Kidney epithelial cell (primary cell): ENCODE results near the gene OLIG1. TPM values are rescaled to one million over a fixed set of nuclear protein-coding genes. Genes with fewer than 3 reads are reported as not detected.

ENCODE experiments used
- DNase-seq: peaks from one replicate; pipeline ENCODE4 v3.0.0-alpha.2; 2010; ENCODE audit warnings: low read depth
- H3K27me3 ChIP-seq: 2 replicates; pipeline ENCODE4 v1.6.0; 2011; ENCODE audit warnings: low read length; ENCODE audit not compliant: control insufficient read depth, insufficient read depth
- H3K36me3 ChIP-seq: 2 replicates; pipeline ENCODE4 v1.5.1; 2011; ENCODE audit warnings: low read length; ENCODE audit not compliant: control insufficient read depth, insufficient read depth
- H3K4me3 ChIP-seq: 2 replicates; pipeline ENCODE4 v1.5.1; 2011; ENCODE audit warnings: low read depth, mild to moderate bottlenecking, control low read depth, low read length
- total RNA-seq: library from RNA; depleted of rRNA; stranded (reverse); fragments of >200 nt; gene quantifications from 2 replicates; pipeline ENCODE4 v1.2.3, GENCODE V29; 2015
- TF ChIP-seq, protein P1 (sequence below): IDR thresholded peaks from 2 replicates; pipeline ENCODE4 v1.5.1; 2011; ENCODE audit warnings: mild to moderate bottlenecking, moderate library complexity, low read length, control low read depth, inconsistent platforms; ENCODE audit not compliant: insufficient read depth, poor library complexity, severe bottlenecking

The OLIG1 gene
- total RNA-seq, 1 donor from 2014 or later = not detected

DNA sequence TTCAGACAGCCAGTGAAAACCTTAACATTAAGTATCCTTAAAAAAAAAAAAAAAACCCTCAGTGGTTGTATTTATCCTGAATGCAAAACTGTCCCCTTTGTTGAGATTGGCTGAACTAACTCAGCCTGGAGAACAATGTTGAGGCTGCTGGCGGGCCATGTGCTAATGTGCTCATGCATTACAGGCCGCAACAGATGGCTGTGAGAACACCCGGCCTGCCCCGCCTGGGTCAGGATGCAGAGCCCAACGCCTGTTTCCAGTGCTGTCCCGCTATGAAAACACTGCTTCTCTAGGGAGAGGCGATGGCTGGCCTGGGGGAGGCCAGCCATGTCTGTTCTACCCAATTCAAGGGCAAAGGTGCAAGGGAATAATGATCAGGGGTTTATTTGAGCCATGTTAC lies 30.4 kb upstream of the OLIG1 start:
- Histone ChIP-seq H3K36me3 (no peaks in the 10 kb centered on the region), H3K4me3 (no peak overlapping the region), H3K27me3 (peaks cover 12% of the 10 kb centered on the region)
- DNase-seq = no peak
- TF ChIP-seq, protein P1, sequence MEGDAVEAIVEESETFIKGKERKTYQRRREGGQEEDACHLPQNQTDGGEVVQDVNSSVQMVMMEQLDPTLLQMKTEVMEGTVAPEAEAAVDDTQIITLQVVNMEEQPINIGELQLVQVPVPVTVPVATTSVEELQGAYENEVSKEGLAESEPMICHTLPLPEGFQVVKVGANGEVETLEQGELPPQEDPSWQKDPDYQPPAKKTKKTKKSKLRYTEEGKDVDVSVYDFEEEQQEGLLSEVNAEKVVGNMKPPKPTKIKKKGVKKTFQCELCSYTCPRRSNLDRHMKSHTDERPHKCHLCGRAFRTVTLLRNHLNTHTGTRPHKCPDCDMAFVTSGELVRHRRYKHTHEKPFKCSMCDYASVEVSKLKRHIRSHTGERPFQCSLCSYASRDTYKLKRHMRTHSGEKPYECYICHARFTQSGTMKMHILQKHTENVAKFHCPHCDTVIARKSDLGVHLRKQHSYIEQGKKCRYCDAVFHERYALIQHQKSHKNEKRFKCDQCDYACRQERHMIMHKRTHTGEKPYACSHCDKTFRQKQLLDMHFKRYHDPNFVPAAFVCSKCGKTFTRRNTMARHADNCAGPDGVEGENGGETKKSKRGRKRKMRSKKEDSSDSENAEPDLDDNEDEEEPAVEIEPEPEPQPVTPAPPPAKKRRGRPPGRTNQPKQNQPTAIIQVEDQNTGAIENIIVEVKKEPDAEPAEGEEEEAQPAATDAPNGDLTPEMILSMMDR = no peak

DNA sequence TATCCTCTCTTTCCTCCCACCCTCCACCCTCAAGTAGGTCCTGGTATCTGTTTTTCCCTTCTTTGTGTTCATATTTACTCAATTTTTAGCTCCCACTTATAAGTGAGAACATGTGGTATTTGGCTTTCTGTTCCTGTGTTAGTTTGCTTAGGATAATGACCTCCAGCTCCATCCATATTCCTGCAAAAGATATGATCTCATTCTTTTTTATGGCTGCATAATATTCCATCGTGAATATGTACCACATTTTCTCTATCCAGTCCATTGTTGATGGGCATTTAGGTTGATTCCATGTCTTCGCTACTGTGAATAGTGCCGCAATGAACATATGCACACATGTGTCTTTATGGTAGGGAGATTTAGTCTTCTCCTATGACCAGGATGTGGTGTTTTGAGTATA lies 29.7 kb upstream of the OLIG1 start:
- TF ChIP-seq, protein P1 = no peak
- Histone ChIP-seq H3K4me3 (no peak overlapping the region), H3K36me3 (no peaks in the 10 kb centered on the region), H3K27me3 (peaks cover 5% of the 10 kb centered on the region)
- no peak for DNase-seq

DNA sequence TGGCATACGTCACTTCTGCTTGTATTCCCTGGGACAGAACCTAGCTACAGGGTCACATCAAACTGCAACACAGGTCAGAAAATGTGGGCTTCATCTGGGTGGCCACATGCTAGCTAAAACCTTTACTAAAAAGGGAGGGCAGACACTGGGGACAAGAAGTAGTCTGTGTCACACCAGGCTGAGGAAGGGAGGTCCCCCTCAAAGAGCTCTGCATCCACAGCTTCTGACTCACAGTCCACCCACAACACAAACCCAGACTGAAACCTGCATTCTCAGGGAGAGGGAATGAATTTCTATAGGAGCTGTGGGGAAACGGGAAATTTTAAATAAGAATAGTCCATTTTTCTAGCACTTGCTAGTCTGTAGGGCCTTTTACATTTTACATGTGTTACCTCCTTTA lies 28.0 kb upstream of the OLIG1 start:
- no peak for DNase-seq
- TF ChIP-seq, protein P1 = no peak
- no peak overlapping the region for H3K4me3 ChIP-seq
- H3K27me3 ChIP-seq = peaks cover 6% of the 10 kb centered on the region
- H3K36me3 ChIP-seq = no peaks in the 10 kb centered on the region

DNA sequence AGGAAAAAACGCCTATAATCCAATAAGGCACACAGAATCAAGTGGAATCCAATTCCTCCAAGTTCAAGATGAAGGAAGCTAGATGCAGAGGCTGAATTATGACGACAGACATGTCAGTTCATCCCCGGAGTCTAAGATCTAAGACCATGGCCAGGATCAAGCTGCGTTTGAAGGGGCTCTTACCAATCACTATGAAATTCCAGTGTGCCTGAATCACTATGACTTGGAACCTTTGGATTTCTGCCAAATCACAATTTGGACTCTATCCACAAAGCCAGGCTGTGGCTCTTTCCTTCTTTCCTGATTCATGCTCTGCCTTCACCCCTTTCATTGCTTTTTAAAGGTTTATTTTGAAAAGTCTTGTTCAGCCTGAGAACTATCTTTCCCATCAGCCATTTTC lies 27.1 kb upstream of the OLIG1 start:
- H3K4me3 ChIP-seq = no peak overlapping the region
- peaks cover 6% of the 10 kb centered on the region for H3K27me3 ChIP-seq
- DNase-seq = peak; percentile 31
- TF ChIP-seq, protein P1 = no peak
- no peaks in the 10 kb centered on the region for H3K36me3 ChIP-seq

DNA sequence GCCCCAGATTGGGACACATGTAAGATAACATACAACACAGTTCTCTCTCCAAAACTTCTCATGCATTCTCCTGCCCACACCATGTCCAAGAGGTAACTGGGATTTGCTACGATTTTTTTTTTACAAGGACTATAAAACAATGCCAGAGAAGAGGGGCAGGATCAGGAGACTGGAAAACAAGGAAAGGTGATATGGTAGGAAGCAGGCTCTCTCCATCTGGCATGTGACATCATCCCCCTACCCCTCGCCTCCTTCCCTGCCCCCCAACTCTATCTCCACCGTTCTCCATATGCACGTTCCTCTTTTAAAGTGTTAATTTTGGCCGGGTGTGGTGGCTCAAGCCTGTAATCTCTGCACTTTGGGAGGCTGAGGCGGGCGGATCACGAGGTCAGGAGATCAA lies 23.5 kb upstream of the OLIG1 start:
- no peak for DNase-seq
- Histone ChIP-seq H3K27me3 (peaks cover 10% of the 10 kb centered on the region), H3K4me3 (no peak overlapping the region), H3K36me3 (no peaks in the 10 kb centered on the region)
- TF ChIP-seq, protein P1 = no peak

DNA sequence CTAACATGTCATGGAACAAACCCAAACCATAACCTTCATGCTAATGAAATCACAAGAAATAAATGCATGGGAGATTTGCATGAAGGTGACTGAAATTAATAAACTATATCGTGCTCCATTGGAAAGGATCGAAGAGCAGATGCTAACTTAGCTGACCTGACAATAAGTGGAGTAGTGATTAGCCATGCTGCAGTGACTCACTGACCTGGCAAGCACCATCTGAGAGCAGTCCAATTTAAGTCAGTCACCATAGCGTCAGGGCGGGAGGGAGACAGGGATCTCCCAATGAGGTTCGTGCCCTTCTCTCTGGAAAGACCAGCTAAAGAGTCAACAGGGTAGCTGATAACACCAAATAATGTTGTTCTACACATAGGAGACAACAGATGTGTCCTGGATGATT lies 22.7 kb upstream of the OLIG1 start:
- peaks cover 7% of the 10 kb centered on the region for H3K27me3 ChIP-seq
- H3K36me3 ChIP-seq = no peaks in the 10 kb centered on the region
- no peak overlapping the region for H3K4me3 ChIP-seq
- TF ChIP-seq, protein P1 = no peak
- DNase-seq = no peak
